Heart left ventricle (tissue), 13 donors: Measurements from ENCODE around the gene OTULINL.

Experiments used
- CTCF ChIP-seq, 12 donors: fragments of 200-600 bp; sonication (generic) in 4 of 12; IDR thresholded peaks; one replicate each; pipeline versions ENCODE4 v1.5.0 to v1.8.0; 2018 to 2022; ENCODE audit warnings: antibody characterized with exemption in 12 of 12, mild to moderate bottlenecking in 5 of 12
- POLR2A ChIP-seq, 2 donors: fragments of 450-650 bp; IDR thresholded peaks; one replicate each; pipeline ENCODE4 v1.6.1; 2017; ENCODE audit warnings: antibody characterized with exemption in 2 of 2, mild to moderate bottlenecking in 2 of 2, moderate library complexity in 2 of 2
- donor health status: ischemic (EF 13 %, LVEDD 7.1; RV severe dilation, severe dysfunction).
- donor health status: DM: no; HTN: yes; CAD: no.
- donor health status: DM: no; HTN: no; CAD: no.
- donor health status: ischemic (EF 25% LVEDD 6.9; RV normal size, moderate dysfunction).
- donor health status: ischemic (EF 25% LVEDD 5.7; RV mildly dilated, moderate dysfunction).
- donor health status: ischemic (EF 35%, LVEDD 5.7; RV mildly dilated, moderate dysfunction).
- donor health status: nonischemic (EF 11% LVEDD 7.7; RV severe dilation, severe dysfunction).
- donor health status: DM: yes; HTN: yes; CAD: no.
- donor health status: PGD.
- donor health status: ischemic (EF 29% LVEDD 5.4; RV normal size, mild dysfunction).
- donor health status: nonischemic (EF 23%, LVEDD 6.1; RV moderate dilation, normal function).

GRCh38 chr5:14582797-14583137 is 1.2 kb downstream of the OTULINL start:
- peak in 1 of 12 donors; percentile 20 for TF ChIP-seq CTCF (IDR thresholded peaks at IDR 0.05)
- no peak for TF ChIP-seq POLR2A (IDR thresholded peaks at IDR 0.05)
